Cardiac fibroblast (primary cell): ENCODE measurements around the gene IQGAP3.

ENCODE experiments used
- DNase-seq, 2 donors: peaks; one replicate each; pipeline versions ENCODE4 v3.0.0 to v3.0.0-alpha.2; 2010; ENCODE audit warnings: low read depth in 2 of 2
- H3K4me3 ChIP-seq, 2 donors: replicated peaks in 1 of 2; 1 replicate in 1 of 2; 2 replicates in 1 of 2; pipeline ENCODE4 v1.5.1; 2011; ENCODE audit warnings: low read depth in 2 of 2, low read length in 2 of 2, mild to moderate bottlenecking in 2 of 2, moderate library complexity in 1 of 2
- TF ChIP-seq, protein P1 (sequence below): IDR thresholded peaks from one replicate; pipeline ENCODE4 v1.5.1; 2011; ENCODE audit warnings: low read depth, mild to moderate bottlenecking, low read length, inconsistent platforms

Gene IQGAP3

DNA sequence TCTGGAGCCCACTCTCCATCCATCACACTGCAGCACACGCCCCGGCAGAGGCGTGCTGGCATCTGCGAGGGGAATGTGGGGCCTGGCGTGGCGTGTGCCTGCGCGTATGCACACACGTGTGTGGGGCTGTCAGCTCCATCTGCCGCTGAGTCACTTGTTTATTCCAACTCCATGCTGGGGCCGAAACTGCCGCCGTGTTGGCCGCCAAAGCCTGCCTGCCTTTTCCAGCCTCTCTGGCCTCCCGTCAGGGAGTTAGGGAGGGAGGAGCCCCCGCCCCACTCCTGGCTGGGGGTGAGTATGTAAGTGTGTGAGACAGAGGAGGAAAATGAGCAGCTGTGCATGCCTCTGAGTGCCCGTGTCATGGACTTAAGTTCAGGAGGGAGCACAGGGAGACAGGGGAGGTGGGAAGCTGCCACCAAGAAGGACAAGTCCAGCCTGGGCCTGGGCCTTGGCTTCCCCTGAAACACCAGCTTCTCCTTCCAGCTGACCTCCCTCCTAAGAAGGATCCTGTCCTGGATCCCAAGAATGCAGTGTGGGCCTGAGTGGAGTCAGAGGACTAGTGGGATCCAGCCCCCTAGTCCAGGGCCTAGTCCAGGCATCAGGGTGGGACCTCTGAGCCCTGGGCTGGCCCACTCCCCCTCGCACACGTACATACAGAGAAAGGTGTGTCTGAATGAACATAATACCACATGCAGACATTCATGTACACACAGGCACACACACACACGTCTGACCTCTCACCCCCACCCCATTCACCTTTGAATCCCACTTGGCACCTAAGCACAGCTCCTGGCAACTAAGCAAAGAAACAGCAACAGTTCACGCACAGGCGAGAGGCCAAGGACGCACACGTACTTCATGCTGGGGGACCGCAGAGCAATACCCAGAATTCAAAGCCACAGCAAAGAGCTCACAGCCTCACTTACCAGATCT lies 96.5 kb downstream of the IQGAP3 start:
- TF ChIP-seq, protein P1, sequence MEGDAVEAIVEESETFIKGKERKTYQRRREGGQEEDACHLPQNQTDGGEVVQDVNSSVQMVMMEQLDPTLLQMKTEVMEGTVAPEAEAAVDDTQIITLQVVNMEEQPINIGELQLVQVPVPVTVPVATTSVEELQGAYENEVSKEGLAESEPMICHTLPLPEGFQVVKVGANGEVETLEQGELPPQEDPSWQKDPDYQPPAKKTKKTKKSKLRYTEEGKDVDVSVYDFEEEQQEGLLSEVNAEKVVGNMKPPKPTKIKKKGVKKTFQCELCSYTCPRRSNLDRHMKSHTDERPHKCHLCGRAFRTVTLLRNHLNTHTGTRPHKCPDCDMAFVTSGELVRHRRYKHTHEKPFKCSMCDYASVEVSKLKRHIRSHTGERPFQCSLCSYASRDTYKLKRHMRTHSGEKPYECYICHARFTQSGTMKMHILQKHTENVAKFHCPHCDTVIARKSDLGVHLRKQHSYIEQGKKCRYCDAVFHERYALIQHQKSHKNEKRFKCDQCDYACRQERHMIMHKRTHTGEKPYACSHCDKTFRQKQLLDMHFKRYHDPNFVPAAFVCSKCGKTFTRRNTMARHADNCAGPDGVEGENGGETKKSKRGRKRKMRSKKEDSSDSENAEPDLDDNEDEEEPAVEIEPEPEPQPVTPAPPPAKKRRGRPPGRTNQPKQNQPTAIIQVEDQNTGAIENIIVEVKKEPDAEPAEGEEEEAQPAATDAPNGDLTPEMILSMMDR: no peak
- DNase-seq: peak in 1 of 2 donors; percentile 52
- H3K4me3 ChIP-seq: no peak overlapping the region
